Transverse colon (tissue), 4 donors: ENCODE measurements around the gene NEK6. TPM values are rescaled to one million over a fixed set of nuclear protein-coding genes. Genes with fewer than 3 reads are reported as not detected.
A peak's percentile ranks its signal among the peaks of the same experiment; 100 is the strongest.

ENCODE experiments used
- DNase-seq: peaks from one replicate; pipeline ENCODE4 v3.0.0-alpha.2; 2019
- H3K27ac ChIP-seq, 4 donors: fragments of 200-600 bp; sonication (generic); 2 replicates each; pipeline ENCODE4 v1.5.1; 2016 to 2018; ENCODE audit warnings: inconsistent platforms in 4 of 4
- H3K27me3 ChIP-seq: fragments of 200-600 bp; sonication (generic); 2 replicates; pipeline ENCODE4 v1.5.1; 2017; ENCODE audit warnings: inconsistent platforms
- H3K36me3 ChIP-seq, 4 donors: fragments of 200-600 bp; sonication (generic); 2 replicates each; pipeline ENCODE4 v1.5.1; 2017 to 2019; ENCODE audit warnings: inconsistent platforms in 4 of 4
- H3K4me1 ChIP-seq, 4 donors: fragments of 200-600 bp; sonication (generic); 2 replicates each; pipeline ENCODE4 v1.5.1; 2017 to 2020; ENCODE audit warnings: inconsistent platforms in 4 of 4
- H3K4me3 ChIP-seq, 4 donors: fragments of 200-600 bp; sonication (generic); 1 replicate in 1 of 4; 2 replicates in 3 of 4; pipeline versions ENCODE4 v1.5.1 to v1.6.1; 2017 to 2019; ENCODE audit warnings: inconsistent platforms in 4 of 4
- H3K9me3 ChIP-seq, 2 donors: fragments of 200-600 bp; sonication (generic); 2 replicates each; pipeline ENCODE4 v1.5.1; 2017 to 2019; ENCODE audit warnings: inconsistent platforms in 2 of 2
- EP300 ChIP-seq: sonication (generic); formaldehyde crosslinking; IDR thresholded peaks from one replicate; pipeline ENCODE4 v1.6.1; 2017; ENCODE audit warnings: antibody characterized with exemption, low read depth
- POLR2A ChIP-seq: fragments of 450-650 bp; IDR thresholded peaks from one replicate; pipeline ENCODE4 v1.6.1; 2016; ENCODE audit warnings: antibody characterized with exemption, mild to moderate bottlenecking, moderate library complexity
- POLR2AphosphoS5 ChIP-seq, 3 donors: sonication (generic); formaldehyde crosslinking; IDR thresholded peaks; one replicate each; pipeline ENCODE4 v1.6.1; 2016; ENCODE audit warnings: antibody characterized with exemption in 3 of 3
- WGBS, 2 donors: methylation state at CpG; one replicate each; pipeline ENCODE4 v1.1.5; 2018; ENCODE audit warnings: low coverage in 1 of 2; 5-methylcytosine and 5-hydroxymethylcytosine counted together
- in situ Hi-C, 4 donors: fragments of 200-750 bp; cut with MboI; loops; one replicate each; pipeline versions ENCODE4 v1.15.0 to v1.15.1; 2017; ENCODE audit warnings: low sequenced_read_pairs in 3 of 4, low pct_ligation_motif_present in 1 of 4, low pct_unique_long_range_greater_than_20kb in 1 of 4
- intact Hi-C: fragments of 100-400 bp; cut with DNase I; formaldehyde crosslinking; loops from one replicate; pipeline ENCODE4 v1.15.1; 2023; ENCODE audit warnings: low total_unique reads
- total RNA-seq, 4 donors: library from RNA; depleted of rRNA; stranded (reverse); fragments of >200 nt; gene quantifications; one replicate each; pipeline ENCODE4 v1.1.0, GENCODE V29; 2016
- TF ChIP-seq, protein P1 (sequence below), 5 experiments: fragments of 200-600 bp in 3 of 5; fragments of 450-650 bp in 2 of 5; sonication (generic) in 3 of 5; IDR thresholded peaks; 1 replicate in 2 of 5; 2 replicates in 3 of 5; pipeline ENCODE4 v1.5.1; 2016 to 2017; ENCODE audit warnings: antibody characterized with exemption in 5 of 5, inconsistent platforms in 3 of 5, mild to moderate bottlenecking in 2 of 5, moderate library complexity in 1 of 5

The NEK6 gene
- total RNA-seq, 4 donors from 2014 or later, result 12.3 to 31.1 (median 21.6) TPM

DNA sequence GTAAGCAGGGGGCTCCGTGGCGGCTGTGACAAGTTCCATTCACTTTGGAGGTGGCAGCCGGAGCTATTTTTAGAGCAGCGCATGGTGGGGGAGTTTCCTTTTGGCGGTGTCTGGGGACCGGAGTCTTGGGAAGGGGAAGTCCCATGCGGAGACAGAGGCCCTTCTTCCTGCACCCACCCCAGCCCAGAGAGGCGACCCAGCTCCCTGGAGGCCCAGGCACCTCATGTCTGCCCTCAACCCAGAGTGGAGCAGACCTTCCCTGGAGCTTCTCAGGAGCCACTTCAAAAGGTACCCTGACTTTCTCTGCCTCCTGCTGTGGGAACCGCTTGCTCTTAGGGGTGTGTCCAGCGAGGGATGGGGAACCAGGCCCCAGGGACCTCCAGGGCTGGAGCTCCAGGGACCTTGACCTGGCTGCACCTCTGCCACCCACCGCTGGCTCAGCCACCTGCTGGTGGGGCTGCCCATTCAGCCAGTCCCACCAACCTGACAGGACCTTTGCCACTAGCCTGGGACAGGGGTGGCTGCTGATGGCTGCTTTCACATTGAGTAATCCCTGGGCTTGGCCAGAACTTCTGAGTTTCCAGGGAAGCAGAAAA is 34.1 kb downstream of the NEK6 start:
- intact Hi-C loops, result no loop called here
- no peaks in the 10 kb centered on the region for H3K36me3 ChIP-seq
- peak overlapping the region in 3 of 4 donors; percentile 24 to 38 (median 29) for H3K27ac ChIP-seq
- no peaks in the 10 kb centered on the region for H3K9me3 ChIP-seq
- H3K4me1 ChIP-seq, result peaks cover 16 to 76% (median 45%) of the 10 kb centered on the region in 4 donors
- TF ChIP-seq, protein P1, sequence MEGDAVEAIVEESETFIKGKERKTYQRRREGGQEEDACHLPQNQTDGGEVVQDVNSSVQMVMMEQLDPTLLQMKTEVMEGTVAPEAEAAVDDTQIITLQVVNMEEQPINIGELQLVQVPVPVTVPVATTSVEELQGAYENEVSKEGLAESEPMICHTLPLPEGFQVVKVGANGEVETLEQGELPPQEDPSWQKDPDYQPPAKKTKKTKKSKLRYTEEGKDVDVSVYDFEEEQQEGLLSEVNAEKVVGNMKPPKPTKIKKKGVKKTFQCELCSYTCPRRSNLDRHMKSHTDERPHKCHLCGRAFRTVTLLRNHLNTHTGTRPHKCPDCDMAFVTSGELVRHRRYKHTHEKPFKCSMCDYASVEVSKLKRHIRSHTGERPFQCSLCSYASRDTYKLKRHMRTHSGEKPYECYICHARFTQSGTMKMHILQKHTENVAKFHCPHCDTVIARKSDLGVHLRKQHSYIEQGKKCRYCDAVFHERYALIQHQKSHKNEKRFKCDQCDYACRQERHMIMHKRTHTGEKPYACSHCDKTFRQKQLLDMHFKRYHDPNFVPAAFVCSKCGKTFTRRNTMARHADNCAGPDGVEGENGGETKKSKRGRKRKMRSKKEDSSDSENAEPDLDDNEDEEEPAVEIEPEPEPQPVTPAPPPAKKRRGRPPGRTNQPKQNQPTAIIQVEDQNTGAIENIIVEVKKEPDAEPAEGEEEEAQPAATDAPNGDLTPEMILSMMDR (IDR thresholded peaks at IDR 0.05), result no peak
- TF ChIP-seq EP300, result no peak
- 53% methylated on average over 10 of the region's 11 CpGs; no CpG with 5 or more reads in 1 of the 2 donors for WGBS, 2 donors
- DNase-seq, result peak; percentile 51
- H3K27me3 ChIP-seq, result no peaks in the 10 kb centered on the region
- no peak overlapping the region for H3K4me3 ChIP-seq
- in situ Hi-C loops, result no loop called here

DNA sequence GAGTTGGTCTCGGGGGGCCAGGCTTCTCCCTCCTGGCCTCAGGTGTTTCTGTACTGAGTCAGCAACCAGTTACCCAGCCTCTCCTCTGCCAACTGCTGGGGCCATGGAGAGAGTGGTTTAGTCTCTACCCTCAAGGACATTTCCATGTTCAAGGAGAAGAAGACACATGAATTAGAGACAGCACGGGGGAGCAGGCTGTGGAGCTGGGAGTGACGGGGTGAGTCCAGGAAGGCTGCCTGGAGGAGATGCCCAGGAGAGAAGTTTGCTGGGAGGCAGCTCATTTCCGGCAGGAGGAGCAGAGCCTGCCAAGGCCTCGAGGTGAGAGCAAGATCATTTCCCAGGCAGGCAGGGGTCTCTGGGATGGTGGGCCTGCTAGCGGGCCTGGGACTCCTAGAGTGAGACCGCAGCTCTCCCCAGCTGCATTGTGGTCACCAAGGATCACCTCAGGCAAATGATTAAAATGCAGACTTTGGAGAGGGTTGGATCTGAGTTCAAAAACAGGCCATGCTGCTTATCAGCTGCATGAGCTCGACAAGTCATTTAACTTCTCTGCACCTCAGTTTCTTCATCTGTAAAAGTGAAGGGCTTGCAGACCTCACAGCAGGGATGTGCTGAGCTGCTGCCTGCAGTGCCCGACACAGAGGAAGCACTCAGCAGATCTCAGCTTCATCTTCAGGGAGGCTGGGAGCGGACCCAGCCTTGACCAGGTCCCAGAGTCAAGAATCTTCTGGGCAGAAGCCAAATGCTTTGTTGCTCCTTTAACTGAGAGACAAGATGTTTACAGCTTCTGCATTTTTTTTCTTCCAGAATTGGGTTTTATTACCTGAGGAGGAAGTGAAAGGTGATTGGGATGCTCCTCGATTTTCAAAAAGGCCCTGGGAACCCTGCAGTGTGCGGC is 35.2 kb downstream of the NEK6 start:
- H3K9me3 ChIP-seq, result no peaks in the 10 kb centered on the region
- H3K27me3 ChIP-seq, result no peaks in the 10 kb centered on the region
- TF ChIP-seq, protein P1 (IDR thresholded peaks at IDR 0.05), result no peak
- TF ChIP-seq EP300 (no peak), POLR2A (no peak), POLR2AphosphoS5 (IDR thresholded peaks at IDR 0.05) (no peak)
- intact Hi-C loops (no loop called here), in situ Hi-C loops (no loop called here)
- H3K4me1 ChIP-seq, result peaks cover 23 to 79% (median 51%) of the 10 kb centered on the region in 4 donors
- no peak for DNase-seq
- 77% methylated on average over 12 of the region's 12 CpGs; no CpG with 5 or more reads in 1 of the 2 donors for WGBS, 2 donors
- H3K27ac ChIP-seq, result peak overlapping the region in 2 of 4 donors; percentile 29 to 38
- no peaks in the 10 kb centered on the region for H3K36me3 ChIP-seq
- H3K4me3 ChIP-seq, result no peak overlapping the region

DNA sequence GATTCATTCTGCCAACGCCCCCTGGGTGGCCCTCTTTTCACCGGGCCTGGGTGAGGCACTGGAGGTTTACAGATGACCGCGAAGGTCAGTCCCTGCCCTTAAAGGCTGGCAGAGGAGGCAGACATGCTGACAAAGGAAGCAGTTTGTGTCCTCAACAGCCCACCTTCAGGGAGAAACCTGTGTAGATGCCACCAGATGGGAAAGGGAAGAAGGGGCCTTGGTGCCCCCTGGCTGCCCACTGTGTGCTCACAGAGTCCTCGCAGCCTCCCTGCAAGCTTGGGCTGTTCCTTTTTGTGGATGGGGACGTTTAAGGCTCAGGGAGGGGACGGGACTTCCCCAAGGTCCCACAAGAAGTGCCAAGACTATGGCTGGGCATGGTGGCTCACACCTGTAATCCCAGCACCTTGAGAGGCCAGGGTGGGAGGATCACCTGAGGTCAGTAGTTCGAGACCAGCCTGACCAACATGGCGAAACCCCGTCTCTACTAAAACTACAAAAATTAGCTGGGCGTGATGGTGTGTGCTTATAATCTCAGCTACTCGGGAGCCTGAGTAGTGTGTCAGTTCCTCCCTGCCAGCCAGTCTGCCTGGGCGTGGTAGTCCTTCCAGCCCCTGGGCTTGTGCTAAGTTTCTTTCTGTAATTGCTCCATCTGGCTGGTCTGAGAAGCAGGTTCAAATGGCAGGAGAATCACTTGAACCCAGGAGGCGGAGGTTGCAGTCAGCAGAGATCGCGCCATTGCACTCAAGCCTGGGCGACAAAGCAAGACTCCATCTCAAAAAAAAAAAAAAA is 36.2 kb downstream of the NEK6 start:
- Histone ChIP-seq H3K9me3 (no peaks in the 10 kb centered on the region), H3K36me3 (no peaks in the 10 kb centered on the region), H3K4me1 (peaks cover 23 to 86% (median 56%) of the 10 kb centered on the region in 4 donors), H3K27ac (peak overlapping the region in 2 of 4 donors; percentile 1 to 2), H3K4me3 (no peak overlapping the region), H3K27me3 (no peaks in the 10 kb centered on the region)
- in situ Hi-C loops, result no loop called here
- intact Hi-C loops, result no loop called here
- TF ChIP-seq, protein P1 (IDR thresholded peaks at IDR 0.05), result peak in 1 of 5 experiments; percentile 16
- TF ChIP-seq EP300, result no peak
- WGBS, 2 donors, result 70% methylated on average over 17 of the region's 17 CpGs; no CpG with 5 or more reads in 1 of the 2 donors
- no peak for DNase-seq
